ENCODE data around the gene HMGA1.

DNA sequence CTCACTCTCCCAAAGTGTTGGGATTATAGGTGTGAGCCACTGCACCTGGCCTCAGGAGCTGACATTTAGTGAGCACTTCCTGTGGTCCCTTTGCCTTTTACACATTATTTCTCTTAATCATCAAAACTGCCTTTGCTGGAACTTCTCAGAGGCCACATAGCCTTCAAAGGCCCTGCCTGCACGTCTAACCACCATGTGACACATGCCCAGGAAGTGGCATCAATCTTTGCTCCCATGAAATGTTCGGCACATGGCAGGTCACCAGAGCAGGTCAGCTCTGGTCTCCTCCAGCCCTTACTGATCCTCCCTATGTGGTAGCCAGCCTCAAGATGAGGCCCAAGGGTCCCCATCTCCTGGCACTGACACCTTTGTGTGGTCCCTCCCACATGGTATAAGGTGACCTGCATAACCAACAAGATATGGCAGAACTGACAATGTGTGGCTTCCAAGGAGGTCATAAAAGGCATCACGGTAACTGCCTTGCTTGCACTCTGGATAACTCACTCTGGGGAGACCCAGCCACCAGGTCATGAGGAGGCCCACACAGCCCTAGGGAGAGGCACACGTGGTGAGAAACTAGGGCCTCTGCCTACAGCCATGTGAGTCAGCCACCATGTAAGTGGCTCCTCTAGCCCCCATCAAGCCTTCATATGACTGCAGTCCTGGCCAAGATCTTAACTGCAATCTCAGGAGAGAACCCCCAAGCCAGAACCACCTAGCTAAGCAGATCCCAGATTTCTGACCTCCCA lies 28.8 kb upstream of the HMGA1 start:
- TF ChIP-seq, protein P1, sequence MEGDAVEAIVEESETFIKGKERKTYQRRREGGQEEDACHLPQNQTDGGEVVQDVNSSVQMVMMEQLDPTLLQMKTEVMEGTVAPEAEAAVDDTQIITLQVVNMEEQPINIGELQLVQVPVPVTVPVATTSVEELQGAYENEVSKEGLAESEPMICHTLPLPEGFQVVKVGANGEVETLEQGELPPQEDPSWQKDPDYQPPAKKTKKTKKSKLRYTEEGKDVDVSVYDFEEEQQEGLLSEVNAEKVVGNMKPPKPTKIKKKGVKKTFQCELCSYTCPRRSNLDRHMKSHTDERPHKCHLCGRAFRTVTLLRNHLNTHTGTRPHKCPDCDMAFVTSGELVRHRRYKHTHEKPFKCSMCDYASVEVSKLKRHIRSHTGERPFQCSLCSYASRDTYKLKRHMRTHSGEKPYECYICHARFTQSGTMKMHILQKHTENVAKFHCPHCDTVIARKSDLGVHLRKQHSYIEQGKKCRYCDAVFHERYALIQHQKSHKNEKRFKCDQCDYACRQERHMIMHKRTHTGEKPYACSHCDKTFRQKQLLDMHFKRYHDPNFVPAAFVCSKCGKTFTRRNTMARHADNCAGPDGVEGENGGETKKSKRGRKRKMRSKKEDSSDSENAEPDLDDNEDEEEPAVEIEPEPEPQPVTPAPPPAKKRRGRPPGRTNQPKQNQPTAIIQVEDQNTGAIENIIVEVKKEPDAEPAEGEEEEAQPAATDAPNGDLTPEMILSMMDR (IDR thresholded peaks at IDR 0.05) = no peak
- TF ChIP-seq POLR2A (IDR thresholded peaks at IDR 0.05) = no peak

All from right lobe of liver (tissue), 4 donors.